Liver (tissue), 3 donors: ENCODE data around the gene SKI.

ENCODE experiments used
- CTCF ChIP-seq: fragments of 150-350 bp; IDR thresholded peaks from 2 replicates; pipeline ENCODE4 v1.5.1; 2017; ENCODE audit warnings: improper control_type of control experiment, low read depth, low read length; ENCODE audit not compliant: missing input control
- EGR1 ChIP-seq, 2 donors: IDR thresholded peaks; 2 replicates each; pipeline ENCODE4 v1.6.1; 2016 to 2018; ENCODE audit warnings: antibody characterized with exemption in 2 of 2, low read depth in 2 of 2
- JUND ChIP-seq, 2 donors: IDR thresholded peaks; 2 replicates each; pipeline ENCODE4 v1.6.1; 2016; ENCODE audit warnings: antibody characterized with exemption in 2 of 2
- MAX ChIP-seq: IDR thresholded peaks from 2 replicates; pipeline ENCODE4 v1.6.1; 2016; ENCODE audit warnings: antibody characterized with exemption
- RAD21 ChIP-seq, 2 donors: IDR thresholded peaks; 2 replicates each; pipeline ENCODE4 v1.6.1; 2016; ENCODE audit warnings: antibody characterized with exemption in 2 of 2, mild to moderate bottlenecking in 2 of 2
- SP1 ChIP-seq: IDR thresholded peaks from 2 replicates; pipeline ENCODE4 v1.6.1; 2018; ENCODE audit warnings: antibody characterized with exemption, mild to moderate bottlenecking
- TAF1 ChIP-seq: conservative IDR thresholded peaks from 2 replicates; pipeline ENCODE4 v1.6.1; 2016; ENCODE audit warnings: antibody characterized with exemption, mild to moderate bottlenecking
- TF ChIP-seq, protein P1 (sequence below): IDR thresholded peaks from 2 replicates; pipeline ENCODE4 v1.6.1; 2016; ENCODE audit warnings: antibody characterized with exemption
- donor health status: healthy.
- donor health status: healthy.

DNA sequence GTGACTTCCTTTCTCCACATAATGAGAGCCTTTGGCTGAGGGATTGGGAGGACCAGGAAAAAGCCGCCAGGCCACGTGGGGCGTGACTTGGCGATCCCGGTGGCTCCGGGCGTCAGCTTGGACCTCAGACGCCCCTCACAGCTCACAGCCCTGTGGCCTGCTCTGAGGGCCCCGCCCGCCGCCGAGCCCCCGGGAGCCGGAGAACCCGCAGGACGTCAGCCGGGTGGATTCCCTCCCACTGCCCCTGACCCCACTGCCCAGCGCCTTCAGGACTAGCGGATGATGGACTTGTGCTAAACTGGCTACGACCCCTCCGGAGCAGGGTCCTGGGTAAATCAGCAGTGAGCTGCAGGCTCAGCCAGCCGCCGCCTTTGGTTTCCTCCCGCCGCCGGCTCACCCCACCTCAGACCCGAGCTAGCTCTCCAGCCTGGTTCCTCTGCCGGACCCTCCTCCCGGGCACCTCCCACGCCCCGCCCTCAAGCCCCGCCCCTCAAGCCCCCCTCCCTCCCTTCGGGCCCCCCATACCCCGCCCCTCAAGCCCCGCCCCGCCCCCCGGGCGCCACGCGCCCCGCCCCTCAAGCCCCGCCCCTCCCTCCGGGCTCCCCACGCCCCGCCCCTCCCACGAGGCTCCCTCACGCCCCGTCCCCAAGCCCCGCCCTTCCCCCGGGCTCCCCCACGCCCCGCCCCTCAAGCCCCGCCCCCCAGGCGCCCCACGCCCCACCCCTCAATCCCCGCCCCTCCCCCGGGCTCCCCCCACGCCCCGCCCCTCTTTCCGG is 23.5 kb upstream of the SKI start:
- TF ChIP-seq CTCF (no peak), JUND (IDR thresholded peaks at IDR 0.05) (no peak), SP1 (no peak), TAF1 (no peak), EGR1 (IDR thresholded peaks at IDR 0.05; ENCODE audit: low read depth in 2 of 2) (no peak), RAD21 (IDR thresholded peaks at IDR 0.05) (peak in 1 of 2 donors; percentile 3), MAX (no peak)
- TF ChIP-seq, protein P1, sequence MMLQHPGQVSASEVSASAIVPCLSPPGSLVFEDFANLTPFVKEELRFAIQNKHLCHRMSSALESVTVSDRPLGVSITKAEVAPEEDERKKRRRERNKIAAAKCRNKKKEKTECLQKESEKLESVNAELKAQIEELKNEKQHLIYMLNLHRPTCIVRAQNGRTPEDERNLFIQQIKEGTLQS = no peak
